Ovary (tissue), 9 donors: Measurements from ENCODE around the gene MRAP2. TPM values are rescaled to one million over a fixed set of nuclear protein-coding genes. Genes with fewer than 3 reads are reported as not detected.
"Not testable (repeated sequence)": the region's sequence is repeated elsewhere in the genome, so short reads cannot be mapped to it uniquely, and the experiment has no call there.

Experiments used
- DNase-seq, 5 donors: peaks; one replicate each; pipeline ENCODE4 v3.0.0-alpha.2; 2019 to 2020
- H3K27ac ChIP-seq, 2 donors: fragments of 200-600 bp; one replicate each; pipeline versions ENCODE4 v1.5.1 to v1.8.0; 2019 to 2022
- H3K27me3 ChIP-seq: fragments of 200-600 bp; one replicate; pipeline ENCODE4 v1.8.0; 2022
- H3K36me3 ChIP-seq: fragments of 200-600 bp; sonication (generic); one replicate; pipeline ENCODE4 v1.5.1; 2019
- H3K4me1 ChIP-seq: one replicate; pipeline ENCODE4 v1.8.1; 2013; ENCODE audit warnings: mild to moderate bottlenecking, moderate library complexity; ENCODE audit not compliant: insufficient read depth
- H3K4me3 ChIP-seq: fragments of 200-600 bp; sonication (generic); one replicate; pipeline ENCODE4 v1.5.1; 2017
- H3K9me3 ChIP-seq, 2 donors: fragments of 200-600 bp in 1 of 2; sonication (generic) in 1 of 2; one replicate each; pipeline versions ENCODE4 v1.5.1 to v1.8.1; 2013 to 2019; ENCODE audit warnings: mild to moderate bottlenecking in 1 of 2, moderate library complexity in 1 of 2
- EP300 ChIP-seq: sonication (generic); formaldehyde crosslinking; IDR thresholded peaks from one replicate; pipeline ENCODE4 v1.6.1; 2017; ENCODE audit warnings: antibody characterized with exemption
- POLR2A ChIP-seq: fragments of 450-650 bp; IDR thresholded peaks from one replicate; pipeline ENCODE4 v1.6.1; 2017; ENCODE audit warnings: antibody characterized with exemption, mild to moderate bottlenecking, moderate library complexity
- WGBS, 3 donors: extraction: QIAGEN DNeasy Blood & Tissue Kit in 1 of 3; methylation state at CpG; one replicate each; pipeline versions ENCODE4 v1.1.5 to v1.1.7; 2013 to 2017; 5-methylcytosine and 5-hydroxymethylcytosine counted together
- intact Hi-C, 4 donors: fragments of 100-400 bp; cut with DNase I; formaldehyde crosslinking; loops; one replicate each; pipeline versions ENCODE4 v1.11.0 to v1.15.1; 2022 to 2023
- polyA plus RNA-seq, 2 donors: library from polyadenylated mRNA; stranded (reverse); fragments of 200-250 nt in 1 of 2; fragments of 350-450 nt in 1 of 2; fragmentation: Illumina TruSeq in 1 of 2; extraction: RNeasy Lipid Tissue Mini Kit (QIAGEN cat#74804) in 1 of 2; gene quantifications; one replicate each; pipeline ENCODE4 v1.2.3, GENCODE V29; 2013 to 2014
- total RNA-seq, 7 donors: library from RNA; depleted of rRNA in 2 of 7; stranded (reverse); fragments of >200 nt in 2 of 7; fragmentation: NEBNext Ultra II Directional in 3 of 7; extraction: Animal tissue kit (Norgen Biotek cat#: 25700) in 3 of 7; gene quantifications; one replicate each; pipeline versions ENCODE4 v1.1.0 to v1.2.4, GENCODE V29; 2016 to 2023
- TF ChIP-seq, protein P1 (sequence below), 3 donors: fragments of 450-650 bp in 2 of 3; fragments of 200-600 bp in 1 of 3; IDR thresholded peaks; one replicate each; pipeline versions ENCODE4 v1.5.1 to v1.8.0; 2016 to 2022; ENCODE audit warnings: antibody characterized with exemption in 3 of 3, mild to moderate bottlenecking in 1 of 3
- donor health status: DM: no; HTN: no; CAD: no; lungs with moderate emphysema.
- donor health status: DM: no; HTN: no; CAD: no.
- donor health status: Bipolar disorder and iron deficiency.
- donor health status: DM: yes; HTN: yes; CAD: no.
- donor health status: DM: no; HTN: no; CAD: no.
- donor health status: DM: yes; HTN: yes; CAD: no.

MRAP2 gene
- total and polyA plus RNA-seq, 9 donors: 0.20 to 4.7 (median 1.2) TPM

GRCh38 chr6:84061613-84062398 lies 28.2 kb downstream of the MRAP2 start:
- WGBS, 3 donors: 72 to 78% (median 73%) methylated on average over 3 of the region's 3 CpGs
- DNase-seq: no peak
- Histone ChIP-seq H3K4me1 (no peaks in the 10 kb centered on the region), H3K36me3 (no peaks in the 10 kb centered on the region), H3K4me3 (no peak overlapping the region), H3K9me3 (no peaks in the 10 kb centered on the region), H3K27me3 (no peaks in the 10 kb centered on the region), H3K27ac (no peak overlapping the region)
- intact Hi-C loops: no loop called here
- TF ChIP-seq, protein P1, sequence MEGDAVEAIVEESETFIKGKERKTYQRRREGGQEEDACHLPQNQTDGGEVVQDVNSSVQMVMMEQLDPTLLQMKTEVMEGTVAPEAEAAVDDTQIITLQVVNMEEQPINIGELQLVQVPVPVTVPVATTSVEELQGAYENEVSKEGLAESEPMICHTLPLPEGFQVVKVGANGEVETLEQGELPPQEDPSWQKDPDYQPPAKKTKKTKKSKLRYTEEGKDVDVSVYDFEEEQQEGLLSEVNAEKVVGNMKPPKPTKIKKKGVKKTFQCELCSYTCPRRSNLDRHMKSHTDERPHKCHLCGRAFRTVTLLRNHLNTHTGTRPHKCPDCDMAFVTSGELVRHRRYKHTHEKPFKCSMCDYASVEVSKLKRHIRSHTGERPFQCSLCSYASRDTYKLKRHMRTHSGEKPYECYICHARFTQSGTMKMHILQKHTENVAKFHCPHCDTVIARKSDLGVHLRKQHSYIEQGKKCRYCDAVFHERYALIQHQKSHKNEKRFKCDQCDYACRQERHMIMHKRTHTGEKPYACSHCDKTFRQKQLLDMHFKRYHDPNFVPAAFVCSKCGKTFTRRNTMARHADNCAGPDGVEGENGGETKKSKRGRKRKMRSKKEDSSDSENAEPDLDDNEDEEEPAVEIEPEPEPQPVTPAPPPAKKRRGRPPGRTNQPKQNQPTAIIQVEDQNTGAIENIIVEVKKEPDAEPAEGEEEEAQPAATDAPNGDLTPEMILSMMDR (IDR thresholded peaks at IDR 0.05): no peak
- no peak for TF ChIP-seq POLR2A
- no peak for TF ChIP-seq EP300

GRCh38 chr6:84062519-84063154 lies 29.1 kb downstream of the MRAP2 start:
- H3K9me3 ChIP-seq: no peaks in the 10 kb centered on the region
- DNase-seq: no peak
- H3K27me3 ChIP-seq: no peaks in the 10 kb centered on the region
- H3K27ac ChIP-seq: no peak overlapping the region
- H3K4me1 ChIP-seq: no peaks in the 10 kb centered on the region
- TF ChIP-seq EP300 (no peak), POLR2A (no peak)
- TF ChIP-seq, protein P1 (IDR thresholded peaks at IDR 0.05): no peak
- H3K4me3 ChIP-seq: no peak overlapping the region
- intact Hi-C loops: no loop called here
- H3K36me3 ChIP-seq: no peaks in the 10 kb centered on the region
- 69 to 70% (median 69%) methylated on average over 6 of the region's 6 CpGs for WGBS, 3 donors

DNA sequence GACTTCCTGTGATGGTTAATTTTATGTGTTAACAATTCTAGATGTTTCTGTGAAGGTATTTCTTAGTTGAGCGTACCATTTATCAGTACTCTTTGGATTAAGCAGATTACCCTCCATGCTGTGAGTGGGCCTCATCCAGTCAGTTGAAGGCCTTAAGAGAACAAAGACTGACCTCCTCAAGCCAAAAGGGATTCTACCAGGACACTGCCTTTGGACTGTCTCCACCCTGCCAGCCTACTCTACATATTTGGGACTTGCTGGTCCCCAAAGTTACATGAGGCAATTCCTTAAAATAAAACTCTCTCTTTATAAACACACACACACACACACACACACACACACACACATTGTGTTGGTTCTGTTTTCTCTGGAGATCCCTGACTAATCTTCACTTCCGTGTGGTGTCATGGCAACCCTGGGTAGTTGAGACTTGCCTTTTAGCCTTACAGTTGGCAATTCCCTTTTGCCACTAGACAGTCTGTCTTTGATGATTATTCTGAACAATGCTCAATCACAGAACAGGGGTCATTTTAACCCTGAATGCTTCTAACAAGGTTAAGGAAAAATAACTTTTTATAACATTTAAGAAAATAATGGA lies 32.2 kb downstream of the MRAP2 start:
- Histone ChIP-seq H3K4me3 (no peak overlapping the region), H3K27ac (no peak overlapping the region), H3K9me3 (no peaks in the 10 kb centered on the region), H3K4me1 (no peaks in the 10 kb centered on the region), H3K27me3 (no peaks in the 10 kb centered on the region), H3K36me3 (no peaks in the 10 kb centered on the region)
- DNase-seq: no peak
- intact Hi-C loops: no loop called here
- no peak for TF ChIP-seq POLR2A
- TF ChIP-seq, protein P1 (IDR thresholded peaks at IDR 0.05): no peak
- TF ChIP-seq EP300: no peak
- WGBS, 3 donors: 71 to 75% (median 73%) methylated on average over 2 of the region's 2 CpGs

DNA sequence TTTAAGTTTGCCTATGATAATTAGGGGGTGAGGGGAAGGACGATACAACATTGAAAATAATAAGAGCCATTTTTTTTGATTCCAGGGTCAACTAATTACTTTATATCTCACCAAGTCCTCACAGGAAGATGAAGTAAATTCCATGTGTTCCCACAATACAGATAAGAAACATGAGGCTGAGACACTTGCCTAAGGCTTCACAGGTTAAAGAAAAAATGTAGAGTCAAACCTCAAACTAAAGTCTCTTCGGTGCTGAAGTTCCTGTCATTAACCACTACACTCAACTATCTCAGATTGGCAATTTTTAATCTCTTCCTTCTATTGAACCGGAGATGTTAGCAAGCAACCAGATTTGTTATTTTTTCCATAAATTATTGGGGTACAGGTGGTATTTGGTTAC lies 33.0 kb downstream of the MRAP2 start:
- intact Hi-C loops: no loop called here
- no peaks in the 10 kb centered on the region for H3K9me3 ChIP-seq
- DNase-seq: no peak
- H3K4me1 ChIP-seq: no peaks in the 10 kb centered on the region
- no peak for TF ChIP-seq POLR2A
- no peak for TF ChIP-seq EP300
- H3K4me3 ChIP-seq: no peak overlapping the region
- no peaks in the 10 kb centered on the region for H3K27me3 ChIP-seq
- H3K36me3 ChIP-seq: no peaks in the 10 kb centered on the region
- H3K27ac ChIP-seq: no peak overlapping the region
- WGBS, 3 donors: 41 to 45% (median 45%) methylated on average over 3 of the region's 3 CpGs

DNA sequence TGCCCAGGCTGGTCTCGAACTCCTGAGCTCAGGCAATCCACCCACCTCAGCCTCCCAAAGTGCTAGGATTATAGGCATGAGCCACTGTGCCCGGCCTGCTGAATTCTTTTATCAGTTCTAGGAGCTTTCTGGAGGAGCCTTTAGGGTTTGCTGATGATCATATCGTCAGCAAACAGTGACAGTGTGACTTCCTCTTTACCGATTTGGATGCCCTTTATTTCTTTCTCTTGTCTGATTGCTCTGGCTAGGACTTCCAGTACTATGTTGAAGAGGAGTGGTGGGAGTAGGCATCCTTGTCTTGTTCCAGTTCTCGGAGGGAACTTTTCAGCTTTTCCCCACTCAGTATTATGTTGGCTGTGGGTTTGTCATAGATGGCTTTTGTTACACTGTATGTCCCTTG lies 35.3 kb downstream of the MRAP2 start:
- H3K9me3 ChIP-seq, H3K27me3 ChIP-seq, intact Hi-C loops, H3K27ac ChIP-seq, DNase-seq, H3K4me1 ChIP-seq, H3K36me3 ChIP-seq, H3K4me3 ChIP-seq: not testable (repeated sequence)
- WGBS, 3 donors: 93 to 94% (median 94%) methylated on average over 5 of the region's 5 CpGs
